K562 (cell line): Measurements from ENCODE around the gene ACTRT2.

ENCODE experiments used
- CREB5 ChIP-seq: fragments of 250-450 bp; sonication (Bioruptor Pico); IDR thresholded peaks from 2 replicates; pipeline ENCODE4 v1.5.0; 2020; ENCODE audit warnings: mild to moderate bottlenecking
- CUX1 ChIP-seq: fragments of 200-800 bp; sonication (Bioruptor generic); IDR thresholded peaks from 2 replicates; pipeline ENCODE4 v1.6.1; 2016; ENCODE audit warnings: missing genetic modification characterization, missing compliant biosample characterization
- DNMT1 ChIP-seq: fragments of 450-650 bp; IDR thresholded peaks from 2 replicates; pipeline ENCODE4 v1.6.1; 2016; ENCODE audit warnings: antibody characterized with exemption, mild to moderate bottlenecking
- E2F1 ChIP-seq: sonication (generic); formaldehyde crosslinking; IDR thresholded peaks from 2 replicates; pipeline ENCODE4 v1.8.1; 2023; ENCODE audit warnings: mild to moderate bottlenecking, missing genetic modification reagents, moderate library complexity
- ETS1 ChIP-seq: conservative IDR thresholded peaks from 2 replicates; pipeline ENCODE4 v1.6.1; 2011; ENCODE audit warnings: low read depth, mild to moderate bottlenecking, low read length; ENCODE audit not compliant: control insufficient read depth
- POLR2AphosphoS5 ChIP-seq: IDR thresholded peaks from 2 replicates; pipeline ENCODE4 v1.6.1; 2011; ENCODE audit warnings: mild to moderate bottlenecking, low read depth, low read length, moderate library complexity; ENCODE audit not compliant: control insufficient read depth, insufficient read depth
- POLR2G ChIP-seq: fragments of 200-400 bp; formaldehyde crosslinking; IDR thresholded peaks from 2 replicates; pipeline ENCODE4 v1.6.1; 2017; ENCODE audit warnings: low read depth, mild to moderate bottlenecking, antibody characterized with exemption, low read length, moderate library complexity
- RBM22 ChIP-seq: fragments of 200-400 bp; formaldehyde crosslinking; IDR thresholded peaks from 2 replicates; pipeline ENCODE4 v1.6.1; 2018; ENCODE audit warnings: low read length, low read depth; ENCODE audit not compliant: poor library complexity, severe bottlenecking
- SETDB1 ChIP-seq: IDR thresholded peaks from one replicate; pipeline ENCODE4 v1.6.1; 2012; ENCODE audit warnings: low read length, control low read depth, inconsistent platforms
- TARDBP ChIP-seq: fragments of 450-650 bp; IDR thresholded peaks from 2 replicates; pipeline ENCODE4 v1.6.1; 2016
- ZNF384 ChIP-seq: IDR thresholded peaks from 2 replicates; pipeline ENCODE4 v1.6.1; 2012; ENCODE audit warnings: low read depth, low read length, improper control_type of control experiment

GRCh38 chr1:3026124-3026523 lies 4.9 kb downstream of the ACTRT2 start:
- TF ChIP-seq ETS1 (no peak), E2F1 (CRISPR knock-in tag) (no peak), SETDB1 (no peak), TARDBP (no peak), ZNF384 (no peak), CUX1 (CRISPR knock-in tag) (no peak), DNMT1 (no peak), POLR2AphosphoS5 (no peak), RBM22 (no peak), CREB5 (CRISPR knock-in tag) (no peak), POLR2G (no peak)
